ENCODE results near the gene STIM1.
"Not testable (repeated sequence)": the region's sequence is repeated elsewhere in the genome, so short reads cannot be mapped to it uniquely, and the experiment has no call there.

Gene STIM1

GRCh38 chr11:3989276-3989920 lies 133.9 kb downstream of the STIM1 start:
- no peak for DNase-seq

- DNase-seq, result no peak
Observed at GRCh38 chr11:3989921-3990290, 134.4 kb downstream of the STIM1 start.

GRCh38 chr11:3990406-3990805 lies 134.9 kb downstream of the STIM1 start:
- no peak for DNase-seq

- no peak for DNase-seq
Observed at GRCh38 chr11:3992964-3993363, 137.5 kb downstream of the STIM1 start.

- no peak for DNase-seq
Observed at GRCh38 chr11:3994030-3994640, 138.7 kb downstream of the STIM1 start.

- no peak for DNase-seq
Observed at GRCh38 chr11:3995307-3995706, 139.8 kb downstream of the STIM1 start.

GRCh38 chr11:3995949-3996554 lies 140.6 kb downstream of the STIM1 start:
- no peak for DNase-seq

- DNase-seq, result no peak
Observed at GRCh38 chr11:3996651-3997050, 141.2 kb downstream of the STIM1 start.

- DNase-seq, result not testable (repeated sequence)
Observed at GRCh38 chr11:4004753-4005152, 149.3 kb downstream of the STIM1 start.

GRCh38 chr11:4006946-4007680 lies 151.6 kb downstream of the STIM1 start:
- no peak for DNase-seq

- DNase-seq, result no peak
Observed at GRCh38 chr11:4008116-4008515, 152.7 kb downstream of the STIM1 start.

GRCh38 chr11:4016602-4017001 lies 161.1 kb downstream of the STIM1 start:
- DNase-seq, result not testable (repeated sequence)

GRCh38 chr11:4017129-4017528 lies 161.7 kb downstream of the STIM1 start:
- no peak for DNase-seq

- DNase-seq, result no peak
Observed at GRCh38 chr11:4018641-4019040, 163.2 kb downstream of the STIM1 start.

- DNase-seq, result no peak
Observed at GRCh38 chr11:4019891-4020290, 164.4 kb downstream of the STIM1 start.

- no peak for DNase-seq
Observed at GRCh38 chr11:4022669-4023068, 167.2 kb downstream of the STIM1 start.

- peak in 1 of 2 experiments; percentile 15 for DNase-seq
Observed at GRCh38 chr11:4025248-4025966, 169.9 kb downstream of the STIM1 start.

- no peak for DNase-seq
Observed at GRCh38 chr11:4025967-4026324, 170.5 kb downstream of the STIM1 start.

- DNase-seq, result no peak
Observed at GRCh38 chr11:4026389-4026788, 170.9 kb downstream of the STIM1 start.

- no peak for DNase-seq
Observed at GRCh38 chr11:4027746-4028145, 172.3 kb downstream of the STIM1 start.

- DNase-seq, result no peak
Observed at GRCh38 chr11:4030197-4030596, 174.7 kb downstream of the STIM1 start.

GRCh38 chr11:4032097-4032496 lies 176.6 kb downstream of the STIM1 start:
- no peak for DNase-seq

- DNase-seq, result no peak
Observed at GRCh38 chr11:4035985-4036384, 180.5 kb downstream of the STIM1 start.

All from NCI-H2081 (cell line).